ENCODE data around the gene NDUFB4.
A peak's percentile ranks its signal among the peaks of the same experiment; 100 is the strongest.

The NDUFB4 gene

DNA sequence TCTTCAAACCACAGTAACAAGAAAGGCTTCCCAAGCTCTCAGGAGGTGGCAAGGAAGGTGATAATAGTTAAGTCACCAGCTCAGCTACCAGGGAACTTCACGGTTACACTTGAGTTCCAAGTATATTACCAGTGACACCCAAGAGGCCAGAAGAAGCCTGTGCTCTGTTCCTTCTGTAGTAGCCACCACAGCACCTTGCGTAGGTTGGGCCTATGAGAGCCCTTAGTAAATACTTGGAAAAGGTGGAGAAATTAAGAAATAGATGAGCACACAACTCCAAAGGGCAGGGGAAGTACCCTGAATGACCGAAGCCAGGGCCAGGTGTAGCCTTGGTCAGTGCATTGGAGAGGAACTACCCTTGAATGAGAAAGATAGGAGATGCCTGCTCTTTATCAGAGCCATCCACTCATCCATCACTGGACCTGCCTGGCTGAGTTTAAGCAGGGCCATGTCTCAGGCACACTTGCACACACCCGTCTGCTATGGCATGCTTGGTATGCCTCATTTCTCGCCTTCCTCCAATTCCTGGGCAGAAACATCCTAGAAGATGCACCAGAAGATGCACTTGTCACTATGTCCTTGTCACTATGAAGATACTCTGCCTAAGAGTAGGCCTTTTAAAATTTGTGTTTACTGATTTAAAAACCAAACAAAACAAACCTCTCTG is 32.6 kb upstream of the NDUFB4 start:
- TF ChIP-seq, protein P1, sequence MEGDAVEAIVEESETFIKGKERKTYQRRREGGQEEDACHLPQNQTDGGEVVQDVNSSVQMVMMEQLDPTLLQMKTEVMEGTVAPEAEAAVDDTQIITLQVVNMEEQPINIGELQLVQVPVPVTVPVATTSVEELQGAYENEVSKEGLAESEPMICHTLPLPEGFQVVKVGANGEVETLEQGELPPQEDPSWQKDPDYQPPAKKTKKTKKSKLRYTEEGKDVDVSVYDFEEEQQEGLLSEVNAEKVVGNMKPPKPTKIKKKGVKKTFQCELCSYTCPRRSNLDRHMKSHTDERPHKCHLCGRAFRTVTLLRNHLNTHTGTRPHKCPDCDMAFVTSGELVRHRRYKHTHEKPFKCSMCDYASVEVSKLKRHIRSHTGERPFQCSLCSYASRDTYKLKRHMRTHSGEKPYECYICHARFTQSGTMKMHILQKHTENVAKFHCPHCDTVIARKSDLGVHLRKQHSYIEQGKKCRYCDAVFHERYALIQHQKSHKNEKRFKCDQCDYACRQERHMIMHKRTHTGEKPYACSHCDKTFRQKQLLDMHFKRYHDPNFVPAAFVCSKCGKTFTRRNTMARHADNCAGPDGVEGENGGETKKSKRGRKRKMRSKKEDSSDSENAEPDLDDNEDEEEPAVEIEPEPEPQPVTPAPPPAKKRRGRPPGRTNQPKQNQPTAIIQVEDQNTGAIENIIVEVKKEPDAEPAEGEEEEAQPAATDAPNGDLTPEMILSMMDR (IDR thresholded peaks at IDR 0.05; ENCODE audit: low read depth, low read length, missing control alignments): no peak
- no peak overlapping the region for H3K4me3 ChIP-seq (ENCODE audit: low read depth, low read length)
- in situ Hi-C loops (cut with HindIII; ENCODE audit: low sequenced_read_pairs): no loop called here
- no peak for DNase-seq (ENCODE audit: low read depth)

DNA sequence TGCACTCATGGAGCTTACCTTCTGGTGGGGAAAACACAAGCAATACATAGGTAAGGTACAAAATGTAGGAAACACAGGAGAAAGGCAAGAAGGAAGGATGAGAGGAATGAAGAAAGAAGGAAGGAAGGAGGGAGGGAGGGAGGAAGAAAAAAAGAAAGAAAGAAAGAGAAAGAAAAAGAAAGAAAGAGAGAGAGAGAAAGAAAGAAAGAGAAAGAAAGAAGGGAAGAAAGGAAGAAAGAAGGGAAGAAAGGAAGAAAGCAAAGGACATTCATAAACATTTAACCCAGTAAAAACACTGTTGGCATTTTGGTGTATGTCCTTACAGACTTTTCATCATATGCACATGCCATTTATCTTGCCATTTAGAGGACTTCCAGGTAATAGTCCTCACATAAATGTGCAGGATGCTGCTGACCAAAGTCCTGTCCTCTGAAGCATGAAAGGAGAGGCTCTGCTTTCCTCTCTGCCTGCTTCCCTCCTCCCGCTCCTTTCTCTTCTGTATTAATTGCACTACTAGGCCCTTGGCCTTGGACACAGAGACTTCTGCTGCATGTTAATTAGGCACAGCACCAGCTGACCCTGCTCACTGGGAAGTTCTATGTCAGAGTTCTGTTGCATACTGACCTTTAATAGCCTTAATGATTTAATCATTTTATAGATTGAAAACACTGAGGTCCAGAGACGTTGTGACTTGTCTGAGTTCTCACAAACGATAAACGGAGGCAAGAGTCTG is 29.7 kb upstream of the NDUFB4 start:
- no peak overlapping the region for H3K4me3 ChIP-seq (ENCODE audit: low read depth, low read length)
- TF ChIP-seq, protein P1 (IDR thresholded peaks at IDR 0.05; ENCODE audit: low read depth, low read length, missing control alignments): no peak
- DNase-seq (ENCODE audit: low read depth): no peak
- in situ Hi-C loops (cut with HindIII; ENCODE audit: low sequenced_read_pairs): no loop called here

DNA sequence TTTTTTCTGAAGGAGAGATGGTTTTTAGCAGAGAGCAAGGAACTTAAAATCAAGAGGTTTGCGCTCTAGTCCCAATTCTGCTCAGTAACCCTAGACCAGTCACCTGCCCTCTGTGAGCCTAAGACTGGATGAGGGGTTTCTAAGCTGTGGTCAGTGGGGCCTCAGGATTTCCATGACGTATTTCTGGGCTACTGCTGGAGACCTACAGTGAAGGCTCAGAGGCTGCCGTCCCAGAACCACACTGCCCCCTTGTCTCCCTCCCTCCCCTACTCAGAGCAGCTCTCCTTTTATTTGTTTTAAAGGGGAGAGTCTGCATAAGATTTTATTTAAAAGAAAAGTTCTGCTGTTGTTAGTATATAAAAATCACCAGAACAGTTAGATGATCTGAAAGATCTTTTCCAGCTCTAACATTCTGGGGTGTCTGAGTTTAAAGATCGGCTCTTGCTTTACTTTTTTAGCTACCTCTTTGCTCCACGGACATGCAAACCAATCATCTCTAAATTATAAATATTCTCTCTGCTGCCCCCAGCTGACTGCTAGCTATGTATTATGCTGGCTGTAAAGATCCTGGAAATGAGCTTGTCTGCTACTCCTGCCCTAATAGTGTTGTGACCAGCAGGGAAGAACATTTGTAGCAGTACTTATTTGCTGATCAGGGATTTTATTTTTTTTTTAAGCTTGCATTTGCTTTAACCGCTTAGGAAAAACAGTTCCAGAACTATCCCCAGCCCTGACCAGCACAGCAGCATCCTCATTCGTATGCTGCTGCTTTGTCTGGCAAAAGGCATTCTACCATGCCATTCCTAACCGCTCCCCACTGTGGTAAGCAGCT is 28.6 kb upstream of the NDUFB4 start:
- DNase-seq (ENCODE audit: low read depth): no peak
- TF ChIP-seq, protein P1 (IDR thresholded peaks at IDR 0.05; ENCODE audit: low read depth, low read length, missing control alignments): peak; percentile 62

DNA sequence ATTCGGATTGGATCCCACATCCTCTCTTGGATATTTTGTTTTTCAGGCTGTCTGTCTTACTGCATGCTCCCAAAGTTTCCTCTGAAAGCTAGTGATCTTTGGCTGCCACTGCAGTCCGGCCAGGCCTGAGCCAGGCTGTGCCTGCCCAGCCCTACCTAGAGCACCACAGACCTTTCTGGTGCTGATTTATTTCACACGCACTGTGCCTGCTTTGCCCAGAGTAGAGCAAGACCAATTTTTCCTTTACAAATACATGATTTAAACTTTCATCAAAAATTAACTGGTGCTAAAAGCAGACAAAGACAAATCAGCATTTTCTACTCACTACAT is 28.0 kb upstream of the NDUFB4 start:
- TF ChIP-seq, protein P1 (IDR thresholded peaks at IDR 0.05; ENCODE audit: low read depth, low read length, missing control alignments): no peak
- in situ Hi-C loops (cut with HindIII; ENCODE audit: low sequenced_read_pairs): no loop called here
- no peak for DNase-seq (ENCODE audit: low read depth)
- H3K4me3 ChIP-seq (ENCODE audit: low read depth, low read length): no peak overlapping the region

More for the DNA sequence above, 28.6 kb upstream of the NDUFB4 start:
- H3K4me3 ChIP-seq (ENCODE audit: low read depth, low read length): no peak overlapping the region
- in situ Hi-C loops (cut with HindIII; ENCODE audit: low sequenced_read_pairs): no loop called here

DNA sequence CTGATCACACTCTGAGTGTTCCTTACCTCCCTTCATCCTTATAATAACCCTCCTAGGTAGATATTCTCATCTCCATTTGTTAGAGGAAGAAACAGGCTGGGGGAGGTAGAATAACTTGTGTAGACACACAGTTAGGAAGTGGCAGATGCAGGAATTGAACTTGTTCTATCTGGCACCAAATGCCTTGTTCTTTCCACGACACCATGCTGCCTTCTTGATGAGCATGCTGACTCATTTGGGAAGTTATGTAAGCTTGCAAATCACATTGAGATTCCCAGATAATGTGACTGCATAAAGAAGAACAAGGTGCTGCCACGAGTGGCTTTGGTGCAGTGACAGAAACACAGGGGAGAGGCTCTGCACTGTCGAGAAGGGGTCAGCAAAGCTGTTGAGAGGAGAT is 27.5 kb upstream of the NDUFB4 start:
- H3K4me3 ChIP-seq (ENCODE audit: low read depth, low read length): no peak overlapping the region
- no peak for DNase-seq (ENCODE audit: low read depth)
- in situ Hi-C loops (cut with HindIII; ENCODE audit: low sequenced_read_pairs): no loop called here
- TF ChIP-seq, protein P1 (IDR thresholded peaks at IDR 0.05; ENCODE audit: low read depth, low read length, missing control alignments): no peak

DNA sequence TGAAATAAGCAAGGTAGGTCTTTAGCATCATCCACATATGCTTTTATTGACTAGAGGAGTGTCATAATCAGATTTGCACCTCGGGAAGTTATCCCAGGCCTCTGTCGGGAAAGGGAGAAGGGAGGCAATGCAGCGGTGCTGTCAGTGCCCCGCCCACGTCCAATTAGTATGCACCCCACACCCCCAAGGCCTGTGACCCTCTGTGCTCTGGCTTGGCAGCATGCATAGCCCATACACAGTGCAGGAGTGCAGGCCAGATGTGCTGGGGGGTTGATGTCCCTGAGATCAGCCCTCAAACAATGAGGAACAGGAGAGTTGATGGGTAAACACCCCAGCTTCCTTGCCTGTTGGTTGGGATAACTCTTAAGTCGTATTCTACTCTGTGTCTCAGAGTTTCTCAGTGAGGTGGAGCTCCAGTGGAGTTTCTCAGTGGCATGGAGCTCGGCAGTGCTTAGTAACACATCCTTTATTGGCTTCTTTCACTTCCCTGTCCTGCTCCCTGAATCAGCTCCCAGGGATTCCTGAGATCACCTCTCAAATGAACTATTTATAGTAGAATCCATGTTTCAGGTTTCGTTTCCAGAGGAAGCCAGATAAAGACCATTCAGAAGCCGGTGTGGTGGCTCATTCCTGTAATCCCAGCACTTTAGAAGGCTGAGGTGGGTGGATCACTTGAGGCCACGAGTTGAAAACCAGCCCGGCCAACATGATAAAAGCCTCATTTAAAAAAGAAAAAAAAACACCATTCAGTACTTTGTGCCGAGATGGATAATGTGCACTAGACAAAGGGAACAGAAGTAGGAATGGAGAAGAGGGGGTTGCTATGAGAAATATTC is 26.7 kb upstream of the NDUFB4 start:
- H3K4me3 ChIP-seq (ENCODE audit: low read depth, low read length): no peak overlapping the region
- no peak for DNase-seq (ENCODE audit: low read depth)
- TF ChIP-seq, protein P1 (IDR thresholded peaks at IDR 0.05; ENCODE audit: low read depth, low read length, missing control alignments): no peak
- in situ Hi-C loops (cut with HindIII; ENCODE audit: low sequenced_read_pairs): no loop called here
